Measurements from ENCODE around the gene UBE2M. TPM values are rescaled to one million over a fixed set of nuclear protein-coding genes. Genes with fewer than 3 reads are reported as not detected.
"Not testable (repeated sequence)": the region's sequence is repeated elsewhere in the genome, so short reads cannot be mapped to it uniquely, and the experiment has no call there.

The UBE2M gene
- total RNA-seq, 1 experiment from 2014 or later, result 188 TPM

GRCh38 chr19:58543826-58544590 is 14.4 kb downstream of the UBE2M start, which contains the start of gene TRIM28:
TRIM28 (plus strand) TSS chr19:58544064; CDS start chr19:58544758, 694 bp downstream.
- peak; percentile 100 for DNase-seq
- H3K4me3 ChIP-seq (ENCODE audit: insufficient read depth, low read depth, low read length), result peak within 1 kb of the TSS; percentile 97
- peaks cover 37% of the 10 kb centered on the region for H3K36me3 ChIP-seq (replicated peaks; ENCODE audit: control insufficient read depth, insufficient read depth, low read length)
- H3K27me3 ChIP-seq (ENCODE audit: control insufficient read depth, insufficient read depth, low read length), result peaks cover 10% of the 10 kb centered on the region

DNA sequence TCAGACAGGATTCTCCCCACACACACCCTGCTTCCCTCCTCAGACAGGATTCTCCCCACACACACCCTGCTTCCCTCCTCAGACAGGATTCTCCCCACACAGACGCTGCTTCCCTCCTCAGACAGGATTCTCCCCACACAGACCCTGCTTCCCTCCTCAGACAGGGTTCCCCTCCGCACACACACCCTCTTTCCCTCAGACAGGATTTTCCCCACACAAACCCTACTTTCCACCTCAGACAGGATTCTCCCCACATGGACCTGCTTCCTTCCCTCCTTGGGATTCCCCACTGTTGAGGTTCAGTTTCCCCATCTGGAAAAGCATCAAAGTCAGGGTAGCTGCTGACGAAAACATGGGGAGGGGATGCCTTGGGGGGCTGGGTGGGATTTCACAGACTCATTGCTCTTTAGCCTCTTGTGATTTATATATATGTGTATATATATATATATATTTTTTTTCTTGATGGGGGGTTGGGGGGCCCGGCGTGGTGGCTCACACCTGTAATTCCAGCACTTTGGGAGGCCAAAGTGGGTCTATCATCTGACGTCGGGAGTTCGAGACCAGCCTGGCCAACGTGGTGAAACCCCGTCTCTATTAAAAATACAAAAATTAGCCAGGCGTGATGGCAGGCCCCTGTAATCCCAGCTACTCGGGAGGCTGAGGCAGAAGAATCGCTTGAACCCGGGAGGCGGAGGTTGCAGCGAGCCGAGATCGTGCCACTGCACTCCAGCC is 15.6 kb downstream of the UBE2M start:
- not testable (repeated sequence) for DNase-seq; H3K4me3 ChIP-seq (ENCODE audit: insufficient read depth, low read depth, low read length); H3K27me3 ChIP-seq (ENCODE audit: control insufficient read depth, insufficient read depth, low read length)
- peaks cover 25% of the 10 kb centered on the region for H3K36me3 ChIP-seq (replicated peaks; ENCODE audit: control insufficient read depth, insufficient read depth, low read length)

DNA sequence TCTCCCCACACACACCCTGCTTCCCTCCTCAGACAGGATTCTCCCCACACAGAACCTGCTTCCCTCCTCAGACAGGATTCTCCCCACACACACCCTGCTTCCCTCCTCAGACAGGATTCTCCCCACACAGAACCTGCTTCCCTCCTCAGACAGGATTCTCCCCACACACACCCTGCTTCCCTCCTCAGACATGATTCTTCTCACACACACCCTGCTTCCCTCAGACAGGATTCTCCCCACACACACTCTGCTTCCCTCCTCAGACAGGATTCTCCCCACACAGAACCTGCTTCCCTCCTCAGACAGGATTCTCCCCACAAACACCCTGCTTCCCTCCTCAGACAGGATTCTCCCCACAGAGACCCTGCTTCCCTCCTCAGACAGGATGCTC is 19.2 kb downstream of the UBE2M start:
- not testable (repeated sequence) for H3K36me3 ChIP-seq (replicated peaks; ENCODE audit: control insufficient read depth, insufficient read depth, low read length); H3K4me3 ChIP-seq (ENCODE audit: insufficient read depth, low read depth, low read length)

GRCh38 chr19:58538257-58539168 is 19.9 kb downstream of the UBE2M start:
- Histone ChIP-seq H3K36me3 (replicated peaks; ENCODE audit: control insufficient read depth, insufficient read depth, low read length) (no peaks in the 10 kb centered on the region), H3K4me3 (ENCODE audit: insufficient read depth, low read depth, low read length) (peak overlapping the region; percentile 46), H3K27me3 (ENCODE audit: control insufficient read depth, insufficient read depth, low read length) (peaks cover 10% of the 10 kb centered on the region)
- DNase-seq, result peak; percentile 98

More for the DNA sequence above, 19.2 kb downstream of the UBE2M start:
- not testable (repeated sequence) for H3K27me3 ChIP-seq (ENCODE audit: control insufficient read depth, insufficient read depth, low read length); DNase-seq

GRCh38 chr19:58536852-58537798 is 21.3 kb downstream of the UBE2M start:
- peaks cover 6% of the 10 kb centered on the region for H3K27me3 ChIP-seq (ENCODE audit: control insufficient read depth, insufficient read depth, low read length)
- DNase-seq, result no peak
- H3K36me3 ChIP-seq (replicated peaks; ENCODE audit: control insufficient read depth, insufficient read depth, low read length), result no peaks in the 10 kb centered on the region
- no peak overlapping the region for H3K4me3 ChIP-seq (ENCODE audit: insufficient read depth, low read depth, low read length)

DNA sequence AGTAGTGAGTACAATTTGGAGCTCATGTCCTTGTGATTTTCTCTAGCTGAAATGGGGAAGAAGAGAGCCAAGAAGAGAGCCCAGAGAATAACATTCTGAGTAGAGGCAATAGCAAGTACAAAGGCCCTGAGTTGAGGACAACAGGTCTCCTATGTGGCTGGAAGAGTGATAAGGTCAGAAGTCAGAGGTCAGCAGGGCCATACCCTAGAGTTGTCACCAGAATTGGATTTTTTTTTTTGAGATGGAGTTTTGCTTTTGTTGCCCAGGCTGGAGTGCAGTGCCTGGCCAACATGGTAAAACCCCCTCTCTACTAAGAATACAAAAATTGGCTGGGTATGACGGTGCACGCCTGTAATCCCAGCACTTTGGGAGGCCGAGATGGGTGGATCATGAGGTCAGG is 22.6 kb downstream of the UBE2M start:
- no peaks in the 10 kb centered on the region for H3K36me3 ChIP-seq (replicated peaks; ENCODE audit: control insufficient read depth, insufficient read depth, low read length)
- DNase-seq, result no peak
- no peak overlapping the region for H3K4me3 ChIP-seq (ENCODE audit: insufficient read depth, low read depth, low read length)
- H3K27me3 ChIP-seq (ENCODE audit: control insufficient read depth, insufficient read depth, low read length), result peaks cover 6% of the 10 kb centered on the region

- Histone ChIP-seq H3K36me3 (replicated peaks; ENCODE audit: control insufficient read depth, insufficient read depth, low read length) (no peaks in the 10 kb centered on the region), H3K27me3 (ENCODE audit: control insufficient read depth, insufficient read depth, low read length) (no peaks in the 10 kb centered on the region), H3K4me3 (ENCODE audit: insufficient read depth, low read depth, low read length) (no peak overlapping the region)
- no peak for DNase-seq
Observed at GRCh38 chr19:58531034-58531840, 27.2 kb downstream of the UBE2M start.

DNA sequence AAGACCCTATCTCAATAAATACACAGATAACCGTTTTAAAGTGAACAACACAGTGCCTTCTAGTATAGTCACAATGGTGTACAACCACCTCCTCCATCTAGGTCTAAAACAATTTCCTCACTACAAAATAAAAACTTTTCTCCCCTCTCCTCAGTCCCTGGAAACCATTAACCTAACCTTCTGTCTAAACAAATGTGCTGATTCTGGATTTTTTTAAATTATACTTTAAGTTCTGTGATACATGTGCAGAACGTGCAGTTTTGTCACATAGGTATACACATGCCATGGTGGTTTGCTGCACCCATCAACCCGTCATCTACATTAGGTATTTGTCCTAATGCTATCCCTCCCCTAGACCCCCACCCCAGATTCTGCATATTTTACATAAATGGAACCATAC is 29.0 kb downstream of the UBE2M start:
- H3K27me3 ChIP-seq (ENCODE audit: control insufficient read depth, insufficient read depth, low read length), result no peaks in the 10 kb centered on the region
- no peak overlapping the region for H3K4me3 ChIP-seq (ENCODE audit: insufficient read depth, low read depth, low read length)
- H3K36me3 ChIP-seq (replicated peaks; ENCODE audit: control insufficient read depth, insufficient read depth, low read length), result no peaks in the 10 kb centered on the region
- no peak for DNase-seq

- DNase-seq, result peak; percentile 46
- no peaks in the 10 kb centered on the region for H3K27me3 ChIP-seq (ENCODE audit: control insufficient read depth, insufficient read depth, low read length)
- no peak overlapping the region for H3K4me3 ChIP-seq (ENCODE audit: insufficient read depth, low read depth, low read length)
Observed at GRCh38 chr19:58522709-58523108, 35.7 kb downstream of the UBE2M start.

DNA sequence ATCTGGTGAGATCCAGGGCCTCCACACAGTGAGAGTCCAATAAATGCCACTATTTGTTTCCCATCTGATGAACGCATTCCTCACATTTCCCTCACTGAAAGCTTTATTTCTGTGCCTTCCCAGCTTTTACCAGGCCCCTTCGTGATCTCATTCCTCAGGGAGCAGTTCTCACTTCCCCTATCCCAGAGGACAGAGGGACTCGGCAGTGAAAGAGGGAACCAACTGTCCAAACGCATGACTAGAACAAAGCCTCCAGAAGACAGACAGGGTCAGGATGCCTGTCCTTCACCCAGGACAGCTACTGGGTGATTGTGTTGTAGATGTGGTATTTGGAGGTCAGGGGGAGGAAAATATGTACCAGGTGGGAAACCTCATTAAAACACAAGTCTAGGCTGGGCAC is 36.8 kb downstream of the UBE2M start:
- no peak for DNase-seq
- no peak overlapping the region for H3K4me3 ChIP-seq (ENCODE audit: insufficient read depth, low read depth, low read length)
- H3K36me3 ChIP-seq (replicated peaks; ENCODE audit: control insufficient read depth, insufficient read depth, low read length), result no peaks in the 10 kb centered on the region; the same call in 1 of the 2 replicates
- no peaks in the 10 kb centered on the region for H3K27me3 ChIP-seq (ENCODE audit: control insufficient read depth, insufficient read depth, low read length)

More at GRCh38 chr19:58522709-58523108, 35.7 kb downstream of the UBE2M start:
- H3K36me3 ChIP-seq (replicated peaks; ENCODE audit: control insufficient read depth, insufficient read depth, low read length), result no peaks in the 10 kb centered on the region

- Histone ChIP-seq H3K4me3 (ENCODE audit: insufficient read depth, low read depth, low read length) (peak overlapping the region; percentile 83), H3K36me3 (replicated peaks; ENCODE audit: control insufficient read depth, insufficient read depth, low read length) (no peaks in the 10 kb centered on the region; the same call in 1 of the 2 replicates), H3K27me3 (ENCODE audit: control insufficient read depth, insufficient read depth, low read length) (no peaks in the 10 kb centered on the region)
- DNase-seq, result no peak
Observed at GRCh38 chr19:58520257-58520599, 38.2 kb downstream of the UBE2M start.

GRCh38 chr19:58519355-58520256 is 38.8 kb downstream of the UBE2M start, which contains the start of gene ZBTB45:
ZBTB45 (minus strand) TSS chr19:58519810; CDS start chr19:58517673, 2,137 bp downstream.
- Histone ChIP-seq H3K4me3 (ENCODE audit: insufficient read depth, low read depth, low read length) (peak within 1 kb of the TSS; percentile 83), H3K36me3 (replicated peaks; ENCODE audit: control insufficient read depth, insufficient read depth, low read length) (no peaks in the 10 kb centered on the region; the same call in 1 of the 2 replicates), H3K27me3 (ENCODE audit: control insufficient read depth, insufficient read depth, low read length) (no peaks in the 10 kb centered on the region)
- peak; percentile 98 for DNase-seq

Measured in H7 (cell line).